ENCODE data around the gene MCC.

GRCh38 chr5:113031557-113031956 is 456.7 kb downstream of the MCC start:
- TF ChIP-seq CTCF (IDR thresholded peaks at IDR 0.05) (no peak), REST (IDR thresholded peaks at IDR 0.05; ENCODE audit: insufficient read depth in 1 of 2, low read depth in 2 of 2, low read length in 1 of 2) (no peak), POLR2AphosphoS5 (IDR thresholded peaks at IDR 0.05; ENCODE audit: low read depth, low read length) (no peak), SIN3A (IDR thresholded peaks at IDR 0.05; ENCODE audit: borderline replicate concordance, insufficient read depth, low read depth, low read length) (no peak)

Measured in Panc1 (cell line).